ENCODE data around the gene SH3GLB1.

Gene SH3GLB1

DNA sequence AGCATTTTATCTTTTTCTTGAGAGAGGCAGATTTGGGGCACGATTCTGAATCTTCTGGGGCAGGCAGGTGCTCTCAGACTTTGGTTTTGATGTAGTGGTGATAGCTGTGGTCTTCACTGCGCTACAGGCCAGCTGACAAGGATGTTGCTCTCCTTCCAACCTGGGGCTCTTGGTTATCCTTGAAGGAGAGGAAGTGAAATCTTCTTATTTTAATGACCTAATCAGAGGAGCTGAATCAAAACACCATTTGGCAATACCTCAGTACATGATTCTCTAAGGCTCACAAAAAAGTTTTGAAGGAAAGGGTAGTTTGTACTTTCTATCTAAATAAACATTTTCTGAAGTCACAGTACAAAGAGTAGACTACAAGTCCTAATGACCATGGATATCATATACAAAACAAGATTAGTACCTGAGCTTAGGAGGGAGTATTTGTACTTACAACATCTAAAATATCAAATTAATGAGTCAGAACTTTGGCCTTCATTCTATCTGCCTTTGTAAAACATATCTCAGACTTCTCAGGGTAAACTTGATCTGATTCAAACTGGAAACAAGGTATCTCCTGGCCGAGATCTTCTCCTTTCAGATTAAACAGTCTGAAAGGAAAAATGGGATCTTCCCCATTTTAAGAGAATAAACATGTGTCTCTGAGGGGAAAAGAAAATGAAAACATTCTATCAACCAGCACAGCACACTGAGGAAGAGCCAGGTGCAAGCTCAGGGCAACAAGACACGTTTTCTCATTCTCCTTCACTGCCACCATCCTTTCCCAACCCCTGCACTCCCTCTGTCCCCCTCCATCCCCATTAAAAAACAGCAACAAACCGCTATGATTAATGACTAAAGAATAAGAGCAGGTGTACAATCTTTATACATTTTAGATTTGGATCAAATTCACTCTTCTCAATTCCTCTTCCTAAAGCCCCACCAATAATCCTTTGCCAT lies 69.2 kb downstream of the SH3GLB1 start:
- no peak for DNase-seq (ENCODE audit: low spot score)

GRCh38 chr1:86774305-86775295 lies 70.2 kb downstream of the SH3GLB1 start:
- peak; percentile 13 for DNase-seq (ENCODE audit: low spot score)

GRCh38 chr1:86775395-86775794 lies 71.0 kb downstream of the SH3GLB1 start:
- no peak for DNase-seq (ENCODE audit: low spot score)

DNA sequence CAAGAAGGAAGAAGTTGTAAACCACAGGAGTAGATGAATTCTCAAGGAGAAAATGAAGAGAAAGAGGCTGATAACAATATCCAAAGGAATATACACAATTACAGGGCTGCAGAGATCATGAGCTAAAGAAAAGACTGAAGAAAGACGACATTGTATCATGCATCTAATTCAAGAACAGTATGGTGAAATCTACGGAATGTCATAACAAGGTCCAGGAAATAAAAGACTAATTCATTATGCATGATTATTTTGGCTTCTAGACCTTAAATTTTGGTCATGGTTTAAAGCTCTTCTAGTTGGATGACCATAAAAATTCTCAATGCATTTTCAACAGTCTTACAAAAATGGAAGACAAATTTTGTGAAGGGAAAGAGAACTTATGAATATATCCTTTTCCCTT lies 71.7 kb downstream of the SH3GLB1 start:
- no peak for DNase-seq (ENCODE audit: low spot score)

- no peak for DNase-seq (ENCODE audit: low spot score)
These were observed 74.3 kb downstream of the SH3GLB1 start for GRCh38 chr1:86778569-86779239.

GRCh38 chr1:86779308-86780191 lies 75.2 kb downstream of the SH3GLB1 start:
- no peak for DNase-seq (ENCODE audit: low spot score)

DNA sequence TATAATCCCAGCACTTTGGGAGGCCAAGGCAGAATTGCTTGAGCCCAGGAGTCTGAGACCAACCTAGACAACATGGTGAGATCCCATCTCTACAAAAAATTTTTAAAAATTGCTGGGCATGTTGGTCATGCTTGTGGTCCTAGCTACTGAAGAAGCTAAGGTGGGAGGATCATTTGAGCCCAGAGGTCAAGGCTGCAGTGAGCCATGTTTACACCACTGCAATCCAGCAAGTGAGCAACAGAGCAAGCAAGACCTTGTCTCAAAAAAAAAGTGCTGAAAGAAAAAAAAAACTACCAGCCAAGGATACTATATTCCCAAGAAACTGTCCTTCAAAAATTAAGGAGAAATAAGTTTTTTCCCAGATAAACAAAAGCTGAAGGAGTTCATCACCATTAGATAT lies 78.1 kb downstream of the SH3GLB1 start:
- no peak for DNase-seq (ENCODE audit: low spot score)

- DNase-seq (ENCODE audit: low spot score) = no peak
These were observed 83.2 kb downstream of the SH3GLB1 start for GRCh38 chr1:86787621-86788020.

GRCh38 chr1:86788300-86789206 lies 84.2 kb downstream of the SH3GLB1 start:
- DNase-seq (ENCODE audit: low spot score) = no peak

GRCh38 chr1:86795316-86795715 lies 90.9 kb downstream of the SH3GLB1 start:
- DNase-seq (ENCODE audit: low spot score) = no peak

Measured in CD4-positive, alpha-beta T cell treated with Interleukin-15 for 4 hours (primary cell).